MM.1S (cell line): Measurements from ENCODE around the gene MPZL1.

Experiments
- DNase-seq: peaks from one replicate; pipeline ENCODE4 v3.0.0-alpha.2; 2015
- H2AFZ ChIP-seq: fragments of 300-600 bp; sonication (generic); 2 replicates; pipeline ENCODE4 v1.6.0; 2016; ENCODE audit warnings: antibody characterized with exemption, low read length
- H3F3A ChIP-seq: fragments of 300-600 bp; sonication (generic); 2 replicates; pipeline ENCODE4 v1.6.1; 2016; ENCODE audit warnings: mild to moderate bottlenecking, antibody characterized with exemption, low read length, moderate library complexity, mixed read lengths; ENCODE audit not compliant: insufficient read depth
- H3K27ac ChIP-seq: fragments of 300-600 bp; sonication (generic); 2 replicates; pipeline ENCODE4 v1.5.1; 2016; ENCODE audit warnings: mild to moderate bottlenecking, low read length
- H3K27me3 ChIP-seq: fragments of 300-600 bp; sonication (generic); replicated peaks from 2 replicates; pipeline ENCODE4 v1.6.0; 2016; ENCODE audit warnings: low read length; ENCODE audit not compliant: insufficient read depth
- H3K36me3 ChIP-seq: fragments of 300-600 bp; sonication (generic); replicated peaks from 2 replicates; pipeline ENCODE4 v1.6.1; 2016; ENCODE audit warnings: mild to moderate bottlenecking, low read length, mixed read lengths; ENCODE audit not compliant: insufficient read depth
- H3K4me1 ChIP-seq: fragments of 300-600 bp; sonication (generic); 2 replicates; pipeline ENCODE4 v1.6.1; 2016; ENCODE audit warnings: low read length, mixed read lengths
- H3K4me2 ChIP-seq: fragments of 300-600 bp; sonication (generic); 2 replicates; pipeline ENCODE4 v1.6.0; 2016; ENCODE audit warnings: low read depth, low read length
- H3K4me3 ChIP-seq: fragments of 300-600 bp; sonication (generic); 2 replicates; pipeline ENCODE4 v1.5.1; 2016; ENCODE audit warnings: low read length, mixed read lengths
- H3K79me2 ChIP-seq: fragments of 300-600 bp; sonication (generic); 2 replicates; pipeline ENCODE4 v1.6.1; 2016; ENCODE audit warnings: mixed run types, low read length, mixed read lengths
- H3K9ac ChIP-seq: fragments of 300-600 bp; sonication (generic); 2 replicates; pipeline ENCODE4 v1.6.1; 2016; ENCODE audit warnings: low read length, mixed read lengths
- H3K9me2 ChIP-seq: fragments of 300-600 bp; sonication (generic); replicated peaks from 2 replicates; pipeline ENCODE4 v1.6.1; 2016; ENCODE audit warnings: mild to moderate bottlenecking, low read length, mixed read lengths; ENCODE audit not compliant: insufficient read depth
- H3K9me3 ChIP-seq: fragments of 300-600 bp; sonication (generic); replicated peaks from 2 replicates; pipeline ENCODE4 v1.6.1; 2016; ENCODE audit warnings: mild to moderate bottlenecking, low read length, mixed read lengths; ENCODE audit not compliant: insufficient read depth
- H4K20me1 ChIP-seq: fragments of 300-600 bp; sonication (generic); 2 replicates; pipeline ENCODE4 v1.6.1; 2016; ENCODE audit warnings: mild to moderate bottlenecking, low read length, moderate library complexity, mixed read lengths; ENCODE audit not compliant: insufficient read depth
- CTCF ChIP-seq: fragments of 300-600 bp; sonication (generic); IDR thresholded peaks from 2 replicates; pipeline ENCODE4 v1.5.1; 2016; ENCODE audit warnings: antibody characterized with exemption, low read length, mixed read lengths
- EZH2 ChIP-seq: fragments of 300-600 bp; sonication (generic); optimal IDR thresholded peaks from 2 replicates; pipeline ENCODE3; 2017; ENCODE audit warnings: low read depth, mild to moderate bottlenecking, antibody characterized with exemption, low read length, mixed read lengths
- EZH2phosphoT487 ChIP-seq: fragments of 300-600 bp; sonication (generic); IDR thresholded peaks from 2 replicates; pipeline ENCODE4 v1.6.1; 2018; ENCODE audit warnings: antibody characterized with exemption, low read length

MPZL1 gene

GRCh38 chr1:167701510-167701909, 20.3 kb upstream of the MPZL1 start:
- Histone ChIP-seq H3F3A (peaks cover 7% of the 10 kb centered on the region; the same call in 1 of the 2 replicates), H3K36me3 (0 out of 2 replicates have a peak, but pooled peaks cover 15% of the 10 kb centered on the region), H3K9me2 (no peaks in the 10 kb centered on the region), H3K27me3 (no peaks in the 10 kb centered on the region), H3K9me3 (no peaks in the 10 kb centered on the region), H4K20me1 (no peaks in the 10 kb centered on the region), H3K9ac (no peak overlapping the region), H2AFZ (no peak overlapping the region), H3K27ac (no peak overlapping the region), H3K4me2 (no peak overlapping the region), H3K4me3 (no peak overlapping the region), H3K79me2 (no peaks in the 10 kb centered on the region), H3K4me1 (peaks cover 21% of the 10 kb centered on the region)
- no peak for DNase-seq
- TF ChIP-seq CTCF (no peak), EZH2 (no peak), EZH2phosphoT487 (no peak)

GRCh38 chr1:167703557-167703956, 18.2 kb upstream of the MPZL1 start:
- H3F3A ChIP-seq, result peaks cover 7% of the 10 kb centered on the region; the same call in 1 of the 2 replicates
- no peak overlapping the region for H3K4me3 ChIP-seq
- H3K9ac ChIP-seq, result no peak overlapping the region
- no peak for DNase-seq
- no peaks in the 10 kb centered on the region for H3K9me2 ChIP-seq
- H3K9me3 ChIP-seq, result no peaks in the 10 kb centered on the region
- no peaks in the 10 kb centered on the region for H4K20me1 ChIP-seq
- H3K27ac ChIP-seq, result no peak overlapping the region
- no peak overlapping the region for H3K4me2 ChIP-seq
- H3K4me1 ChIP-seq, result peaks cover 28% of the 10 kb centered on the region
- 0 out of 2 replicates have a peak, but pooled peaks cover 11% of the 10 kb centered on the region for H3K36me3 ChIP-seq
- H3K79me2 ChIP-seq, result no peaks in the 10 kb centered on the region
- H3K27me3 ChIP-seq, result no peaks in the 10 kb centered on the region
- TF ChIP-seq CTCF (no peak), EZH2 (no peak), EZH2phosphoT487 (no peak)
- H2AFZ ChIP-seq, result no peak overlapping the region

- no peaks in the 10 kb centered on the region for H3K9me3 ChIP-seq
- H3K27ac ChIP-seq, result no peak overlapping the region
- H3K9me2 ChIP-seq, result no peaks in the 10 kb centered on the region
- TF ChIP-seq CTCF (no peak), EZH2phosphoT487 (no peak), EZH2 (no peak)
- H3F3A ChIP-seq, result peaks cover 7% of the 10 kb centered on the region; the same call in 1 of the 2 replicates
- H3K27me3 ChIP-seq, result no peaks in the 10 kb centered on the region
- H2AFZ ChIP-seq, result no peak overlapping the region
- H3K4me3 ChIP-seq, result no peak overlapping the region
- H3K79me2 ChIP-seq, result no peaks in the 10 kb centered on the region
- no peaks in the 10 kb centered on the region for H4K20me1 ChIP-seq
- peaks cover 28% of the 10 kb centered on the region for H3K4me1 ChIP-seq
- no peak for DNase-seq
- no peak overlapping the region for H3K4me2 ChIP-seq
- 0 out of 2 replicates have a peak, but pooled peaks cover 9% of the 10 kb centered on the region for H3K36me3 ChIP-seq
- H3K9ac ChIP-seq, result no peak overlapping the region
Observed at GRCh38 chr1:167704715-167705114, 17.1 kb upstream of the MPZL1 start.

GRCh38 chr1:167705250-167705649, 16.5 kb upstream of the MPZL1 start:
- Histone ChIP-seq H3K4me2 (no peak overlapping the region), H3F3A (peaks cover 10% of the 10 kb centered on the region), H3K4me3 (no peak overlapping the region), H3K27me3 (no peaks in the 10 kb centered on the region), H3K9me2 (no peaks in the 10 kb centered on the region), H3K9ac (no peak overlapping the region), H3K27ac (no peak overlapping the region), H3K79me2 (no peaks in the 10 kb centered on the region), H4K20me1 (no peaks in the 10 kb centered on the region), H3K36me3 (0 out of 2 replicates have a peak, but pooled peaks cover 5% of the 10 kb centered on the region), H3K9me3 (no peaks in the 10 kb centered on the region), H3K4me1 (peaks cover 31% of the 10 kb centered on the region), H2AFZ (no peak overlapping the region)
- no peak for TF ChIP-seq EZH2phosphoT487
- no peak for TF ChIP-seq CTCF
- no peak for TF ChIP-seq EZH2
- DNase-seq, result no peak
